ENCODE data around the gene PHACTR3. TPM values are rescaled to one million over a fixed set of nuclear protein-coding genes. Genes with fewer than 3 reads are reported as not detected.

The PHACTR3 gene
- total RNA-seq, 1 experiment from 2014 or later, result not detected

DNA sequence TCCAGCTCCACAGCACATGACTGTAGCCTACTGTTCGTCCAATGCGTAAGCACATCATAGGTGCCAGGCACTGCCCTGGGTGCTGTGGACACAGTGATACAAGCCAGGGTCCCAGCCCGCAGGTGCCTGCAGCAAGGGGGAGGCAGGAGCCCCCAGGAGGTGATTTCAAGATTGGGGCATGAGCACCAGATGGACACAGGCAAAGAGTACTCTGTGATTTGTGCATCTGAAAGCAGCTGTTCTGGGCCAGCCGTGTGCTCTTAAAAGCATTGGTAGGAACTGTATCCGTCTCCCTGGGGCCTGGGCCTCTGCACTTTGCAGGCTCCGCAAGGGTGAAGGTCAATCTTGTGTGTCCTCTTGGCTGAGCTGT lies 179.3 kb downstream of the PHACTR3 start:
- Histone ChIP-seq H3K4me3 (replicated peaks in 1 of 2; ENCODE audit: low read depth in 1 of 2, low read length in 2 of 2) (no peak overlapping the region), H3K9me3 (ENCODE audit: control insufficient read depth in 1 of 2, insufficient read depth in 1 of 2, low read depth in 1 of 2, low read length in 2 of 2) (no peaks in the 10 kb centered on the region), H3K9me2 (ENCODE audit: insufficient read depth) (no peaks in the 10 kb centered on the region), H2AFZ (ENCODE audit: low read depth, low read length, poor library complexity, severe bottlenecking) (no peak overlapping the region), H3K27ac (ENCODE audit: low read depth, low read length) (no peak overlapping the region), H3K4me1 (ENCODE audit: control insufficient read depth in 1 of 2, insufficient read depth in 2 of 2, low read length in 2 of 2) (no peaks in the 10 kb centered on the region), H3K27me3 (ENCODE audit: insufficient read depth, low read length) (peaks cover 4% of the 10 kb centered on the region; the same call in 1 of the 2 replicates), H3K36me3 (ENCODE audit: control insufficient read depth in 1 of 2, insufficient read depth in 2 of 2, low read length in 2 of 2) (no peaks in the 10 kb centered on the region), H4K20me1 (ENCODE audit: insufficient read depth) (no peaks in the 10 kb centered on the region), H3K79me2 (ENCODE audit: insufficient read depth, low read length) (no peaks in the 10 kb centered on the region), H3K4me2 (ENCODE audit: low read length) (no peak overlapping the region), H3K9ac (ENCODE audit: low read length) (no peak overlapping the region)
- CTCF ChIA-PET, result interaction anchor here (0.5 to 4.3 kb wide), 5 partner anchors 66 to 292 kb away, joined by 3 to 54 read pairs (median 5); no protein-coding TSS in a partner anchor
- intact Hi-C loops (cut with micrococcal nuclease), result loop anchor here (1.0 kb wide), 1 partner anchor 67 kb away; no protein-coding TSS in a partner anchor
- ATAC-seq, result no peak
- TF ChIP-seq SP1 (IDR thresholded peaks at IDR 0.05; ENCODE audit: low read depth), result no peak
- TF ChIP-seq FOSL1 (IDR thresholded peaks at IDR 0.05; ENCODE audit: low read depth), result no peak
- TF ChIP-seq RAD21 (IDR thresholded peaks at IDR 0.05; ENCODE audit: low read depth), result no peak
- TF ChIP-seq, protein P1, sequence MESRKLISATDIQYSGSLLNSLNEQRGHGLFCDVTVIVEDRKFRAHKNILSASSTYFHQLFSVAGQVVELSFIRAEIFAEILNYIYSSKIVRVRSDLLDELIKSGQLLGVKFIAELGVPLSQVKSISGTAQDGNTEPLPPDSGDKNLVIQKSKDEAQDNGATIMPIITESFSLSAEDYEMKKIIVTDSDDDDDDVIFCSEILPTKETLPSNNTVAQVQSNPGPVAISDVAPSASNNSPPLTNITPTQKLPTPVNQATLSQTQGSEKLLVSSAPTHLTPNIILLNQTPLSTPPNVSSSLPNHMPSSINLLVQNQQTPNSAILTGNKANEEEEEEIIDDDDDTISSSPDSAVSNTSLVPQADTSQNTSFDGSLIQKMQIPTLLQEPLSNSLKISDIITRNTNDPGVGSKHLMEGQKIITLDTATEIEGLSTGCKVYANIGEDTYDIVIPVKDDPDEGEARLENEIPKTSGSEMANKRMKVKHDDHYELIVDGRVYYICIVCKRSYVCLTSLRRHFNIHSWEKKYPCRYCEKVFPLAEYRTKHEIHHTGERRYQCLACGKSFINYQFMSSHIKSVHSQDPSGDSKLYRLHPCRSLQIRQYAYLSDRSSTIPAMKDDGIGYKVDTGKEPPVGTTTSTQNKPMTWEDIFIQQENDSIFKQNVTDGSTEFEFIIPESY (IDR thresholded peaks at IDR 0.05; ENCODE audit: extremely low read depth, insufficient replicate concordance, low read length), result no peak
- no peak for TF ChIP-seq ZFX (IDR thresholded peaks at IDR 0.05)
- TF ChIP-seq POLR2AphosphoS5 (IDR thresholded peaks at IDR 0.05; ENCODE audit: low read depth, low read length), result no peak
- no peak for TF ChIP-seq YY1 (IDR thresholded peaks at IDR 0.05; ENCODE audit: extremely low read depth, insufficient replicate concordance, low read depth, low read length)
- no peak for TF ChIP-seq TCF7L2 (IDR thresholded peaks at IDR 0.05; ENCODE audit: borderline replicate concordance, extremely low read depth, insufficient read depth, insufficient read length)
- TF ChIP-seq CEBPB (IDR thresholded peaks at IDR 0.05; ENCODE audit: low read depth), result no peak
- no peak for TF ChIP-seq POLR2A (IDR thresholded peaks at IDR 0.05; ENCODE audit: borderline replicate concordance, extremely low read depth, insufficient read depth, insufficient read length)
- no TSS peak for BruUV-seq (replicated peaks)
- POLR2A ChIA-PET, result no interaction called here
- DNase-seq (ENCODE audit: low read depth, low spot score), result no peak
- RAD21 ChIA-PET (ENCODE audit: low non-redundant PET in 1 of 2, low total read pairs in 2 of 2, uncharacterized antibody in 2 of 2, unreplicated experiment in 2 of 2), result interaction anchor here in 1 of 2 experiments (0.6 to 0.7 kb wide), 2 partner anchors 66 to 266 kb away, joined by 3 to 4 read pairs; no protein-coding TSS in a partner anchor

All from HCT116 (cell line).